HFF-Myc (cell line): ENCODE measurements around the gene FAM241A.

ENCODE experiments used
- DNase-seq: peaks from one replicate; pipeline ENCODE4 v3.0.0-alpha.2; 2011; ENCODE audit warnings: low read depth; ENCODE audit errors: extremely low read depth
- H3K4me3 ChIP-seq: replicated peaks from 2 replicates; pipeline ENCODE4 v1.5.1; 2011; ENCODE audit warnings: low read depth, mild to moderate bottlenecking, control low read depth, low read length
- TF ChIP-seq, protein P1 (sequence below): IDR thresholded peaks from 2 replicates; pipeline ENCODE4 v1.5.1; 2012; ENCODE audit warnings: mild to moderate bottlenecking, low read depth, low read length, control low read depth; ENCODE audit errors: missing control alignments

Gene FAM241A

GRCh38 chr4:112136551-112136950 is 8.7 kb upstream of the FAM241A start:
- no peak for DNase-seq
- no peak overlapping the region for H3K4me3 ChIP-seq
- TF ChIP-seq, protein P1, sequence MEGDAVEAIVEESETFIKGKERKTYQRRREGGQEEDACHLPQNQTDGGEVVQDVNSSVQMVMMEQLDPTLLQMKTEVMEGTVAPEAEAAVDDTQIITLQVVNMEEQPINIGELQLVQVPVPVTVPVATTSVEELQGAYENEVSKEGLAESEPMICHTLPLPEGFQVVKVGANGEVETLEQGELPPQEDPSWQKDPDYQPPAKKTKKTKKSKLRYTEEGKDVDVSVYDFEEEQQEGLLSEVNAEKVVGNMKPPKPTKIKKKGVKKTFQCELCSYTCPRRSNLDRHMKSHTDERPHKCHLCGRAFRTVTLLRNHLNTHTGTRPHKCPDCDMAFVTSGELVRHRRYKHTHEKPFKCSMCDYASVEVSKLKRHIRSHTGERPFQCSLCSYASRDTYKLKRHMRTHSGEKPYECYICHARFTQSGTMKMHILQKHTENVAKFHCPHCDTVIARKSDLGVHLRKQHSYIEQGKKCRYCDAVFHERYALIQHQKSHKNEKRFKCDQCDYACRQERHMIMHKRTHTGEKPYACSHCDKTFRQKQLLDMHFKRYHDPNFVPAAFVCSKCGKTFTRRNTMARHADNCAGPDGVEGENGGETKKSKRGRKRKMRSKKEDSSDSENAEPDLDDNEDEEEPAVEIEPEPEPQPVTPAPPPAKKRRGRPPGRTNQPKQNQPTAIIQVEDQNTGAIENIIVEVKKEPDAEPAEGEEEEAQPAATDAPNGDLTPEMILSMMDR, result no peak

DNA sequence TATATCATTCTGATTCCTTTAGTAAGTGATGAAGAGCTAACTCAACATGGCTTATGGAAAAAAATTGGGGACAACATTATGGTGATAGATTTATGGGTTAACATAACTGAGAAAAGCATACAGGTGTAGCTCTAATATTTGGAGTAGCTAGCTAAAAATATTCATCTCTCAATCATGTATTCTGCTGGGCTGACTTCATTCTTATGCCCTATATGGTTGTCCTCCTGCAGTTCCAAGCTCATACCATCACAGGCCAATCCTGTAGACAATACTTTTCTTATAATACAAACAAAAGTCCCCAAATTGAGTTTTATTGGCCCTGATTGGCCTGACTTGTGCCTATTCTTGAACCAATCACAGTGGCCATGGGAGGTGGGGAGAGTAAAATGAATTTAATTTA is 6.7 kb upstream of the FAM241A start:
- no peak overlapping the region for H3K4me3 ChIP-seq
- no peak for DNase-seq
- TF ChIP-seq, protein P1, result no peak

GRCh38 chr4:112140536-112140935 is 4.7 kb upstream of the FAM241A start:
- TF ChIP-seq, protein P1, result no peak
- no peak for DNase-seq
- no peak overlapping the region for H3K4me3 ChIP-seq

GRCh38 chr4:112141366-112142138 is 3.7 kb upstream of the FAM241A start:
- TF ChIP-seq, protein P1, result no peak
- no peak overlapping the region for H3K4me3 ChIP-seq
- no peak for DNase-seq

GRCh38 chr4:112142182-112142581 is 3.1 kb upstream of the FAM241A start:
- TF ChIP-seq, protein P1, result no peak
- DNase-seq, result no peak
- no peak overlapping the region for H3K4me3 ChIP-seq

GRCh38 chr4:112143781-112144180 is 1.5 kb upstream of the FAM241A start:
- TF ChIP-seq, protein P1, result no peak
- no peak overlapping the region for H3K4me3 ChIP-seq
- no peak for DNase-seq
